HG02798 (cell line): ENCODE measurements around the gene LOXHD1.

ENCODE experiments used
- ATAC-seq: cut with Tn5 transposase; IDR thresholded peaks from one replicate; pipeline ENCODE4 v1.9.1; 2021; ENCODE audit warnings: mild to moderate bottlenecking; ENCODE audit not compliant: unreplicated experiment, poor library complexity

Gene LOXHD1

GRCh38 chr18:46461993-46462392, 195.0 kb downstream of the LOXHD1 start:
- ATAC-seq: no peak

- no peak for ATAC-seq
Measured at GRCh38 chr18:46460754-46461153, 196.3 kb downstream of the LOXHD1 start.

- ATAC-seq: no peak
Measured at GRCh38 chr18:46459789-46460455, 197.1 kb downstream of the LOXHD1 start.

- no peak for ATAC-seq
Measured at GRCh38 chr18:46458472-46458871, 198.5 kb downstream of the LOXHD1 start.

GRCh38 chr18:46456691-46457090, 200.3 kb downstream of the LOXHD1 start:
- ATAC-seq: no peak

GRCh38 chr18:46452820-46453219, 204.2 kb downstream of the LOXHD1 start:
- ATAC-seq: no peak

GRCh38 chr18:46449499-46449898, 207.5 kb downstream of the LOXHD1 start:
- no peak for ATAC-seq

- ATAC-seq: no peak
Measured at GRCh38 chr18:46449033-46449432, 208.0 kb downstream of the LOXHD1 start.

- no peak for ATAC-seq
Measured at GRCh38 chr18:46448347-46448746, 208.7 kb downstream of the LOXHD1 start.

GRCh38 chr18:46447792-46448191, 209.2 kb downstream of the LOXHD1 start:
- ATAC-seq: no peak

GRCh38 chr18:46447323-46447722, 209.7 kb downstream of the LOXHD1 start:
- no peak for ATAC-seq

GRCh38 chr18:46445522-46446313, 211.3 kb downstream of the LOXHD1 start:
- ATAC-seq: no peak

- ATAC-seq: no peak
Measured at GRCh38 chr18:46439037-46439436, 218.0 kb downstream of the LOXHD1 start.

- no peak for ATAC-seq
Measured at GRCh38 chr18:46437061-46437460, 220.0 kb downstream of the LOXHD1 start.

- ATAC-seq: no peak
Measured at GRCh38 chr18:46436621-46437020, 220.4 kb downstream of the LOXHD1 start.

- no peak for ATAC-seq
Measured at GRCh38 chr18:46435031-46435430, 222.0 kb downstream of the LOXHD1 start.

GRCh38 chr18:46434629-46435028, 222.4 kb downstream of the LOXHD1 start:
- ATAC-seq: no peak

GRCh38 chr18:46433121-46433826, 223.7 kb downstream of the LOXHD1 start:
- ATAC-seq: no peak

GRCh38 chr18:46431522-46432171, 225.4 kb downstream of the LOXHD1 start:
- no peak for ATAC-seq

GRCh38 chr18:46429649-46430224, 227.3 kb downstream of the LOXHD1 start:
- no peak for ATAC-seq
